ENCODE data around the gene RAD51B. TPM values are rescaled to one million over a fixed set of nuclear protein-coding genes. Genes with fewer than 3 reads are reported as not detected.

RAD51B gene
- total RNA-seq, 4 donors from 2014 or later, result 8.9 to 30.3 (median 10.4) TPM

DNA sequence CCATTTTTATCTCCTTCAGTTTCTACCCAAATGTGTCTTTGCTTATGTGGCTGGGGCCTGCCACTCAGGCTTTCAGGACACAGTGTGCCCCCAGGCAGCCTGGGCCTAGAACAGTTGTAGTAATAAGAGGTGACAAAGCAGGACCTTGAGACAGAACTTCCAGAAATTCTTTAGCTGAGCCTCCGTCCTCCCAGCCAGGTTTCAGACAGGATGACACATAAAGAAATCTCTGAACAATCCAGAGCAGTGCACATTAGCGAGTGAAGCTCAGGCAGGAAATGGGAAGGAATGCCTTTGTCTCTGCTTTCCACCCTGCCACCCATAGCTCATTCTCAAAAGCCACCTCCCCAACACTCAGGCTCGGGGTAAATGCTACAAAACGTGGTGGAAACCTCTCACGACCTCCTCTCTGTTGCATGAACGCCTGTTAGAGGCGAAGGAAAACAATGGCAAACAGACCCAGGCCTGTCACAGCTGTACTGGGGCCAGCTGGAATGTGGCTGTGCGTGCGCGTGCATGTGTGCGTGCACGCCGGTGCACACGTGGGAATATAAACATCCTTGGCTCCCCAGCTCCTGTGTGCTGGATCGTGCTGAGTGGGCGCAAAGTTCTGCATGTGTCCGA is 686.6 kb downstream of the RAD51B start:
- no peak for DNase-seq (ENCODE audit: low spot score)
- TF ChIP-seq, protein P1, sequence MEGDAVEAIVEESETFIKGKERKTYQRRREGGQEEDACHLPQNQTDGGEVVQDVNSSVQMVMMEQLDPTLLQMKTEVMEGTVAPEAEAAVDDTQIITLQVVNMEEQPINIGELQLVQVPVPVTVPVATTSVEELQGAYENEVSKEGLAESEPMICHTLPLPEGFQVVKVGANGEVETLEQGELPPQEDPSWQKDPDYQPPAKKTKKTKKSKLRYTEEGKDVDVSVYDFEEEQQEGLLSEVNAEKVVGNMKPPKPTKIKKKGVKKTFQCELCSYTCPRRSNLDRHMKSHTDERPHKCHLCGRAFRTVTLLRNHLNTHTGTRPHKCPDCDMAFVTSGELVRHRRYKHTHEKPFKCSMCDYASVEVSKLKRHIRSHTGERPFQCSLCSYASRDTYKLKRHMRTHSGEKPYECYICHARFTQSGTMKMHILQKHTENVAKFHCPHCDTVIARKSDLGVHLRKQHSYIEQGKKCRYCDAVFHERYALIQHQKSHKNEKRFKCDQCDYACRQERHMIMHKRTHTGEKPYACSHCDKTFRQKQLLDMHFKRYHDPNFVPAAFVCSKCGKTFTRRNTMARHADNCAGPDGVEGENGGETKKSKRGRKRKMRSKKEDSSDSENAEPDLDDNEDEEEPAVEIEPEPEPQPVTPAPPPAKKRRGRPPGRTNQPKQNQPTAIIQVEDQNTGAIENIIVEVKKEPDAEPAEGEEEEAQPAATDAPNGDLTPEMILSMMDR (IDR thresholded peaks at IDR 0.05), result no peak
- ATAC-seq (ENCODE audit: low FRiP score), result no peak

DNA sequence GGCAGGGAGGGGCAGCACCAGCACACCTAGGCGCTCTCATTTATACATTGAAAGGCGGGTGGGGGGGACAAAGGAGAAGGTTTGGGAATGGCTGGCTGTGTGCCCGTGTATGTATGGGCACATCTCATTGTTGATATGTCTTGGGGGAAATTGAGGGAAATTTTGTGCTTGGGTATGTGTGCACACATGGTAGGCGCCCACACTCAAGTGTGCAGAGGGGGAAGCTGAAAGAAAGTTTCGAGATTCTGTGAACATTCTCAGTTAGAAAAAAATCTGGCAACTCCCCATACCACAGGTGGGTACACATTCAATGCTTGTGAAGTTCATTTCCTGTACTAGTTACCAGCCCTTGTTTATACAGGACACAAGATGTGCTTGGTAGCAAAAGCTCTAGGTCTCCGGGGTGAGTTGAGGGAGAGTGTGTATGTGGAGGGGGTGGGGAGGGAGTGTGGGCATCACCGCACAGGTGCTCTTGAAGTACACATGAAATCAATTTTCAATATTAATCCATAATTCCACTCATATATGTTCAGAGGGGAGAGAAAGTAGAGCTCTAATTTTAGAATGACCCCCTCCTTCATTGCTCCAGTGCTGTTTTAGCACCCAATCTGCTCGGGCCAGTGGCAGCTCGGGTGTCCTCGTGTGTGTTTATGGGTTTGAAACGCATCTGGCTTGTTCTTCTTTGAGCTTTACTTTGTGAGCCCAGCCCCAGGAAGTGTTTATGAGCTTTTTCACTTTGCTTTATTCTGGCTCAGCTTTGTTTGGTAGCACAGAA is 687.3 kb downstream of the RAD51B start:
- DNase-seq (ENCODE audit: low spot score), result no peak
- TF ChIP-seq, protein P1 (IDR thresholded peaks at IDR 0.05), result no peak
- ATAC-seq (ENCODE audit: low FRiP score), result no peak

DNA sequence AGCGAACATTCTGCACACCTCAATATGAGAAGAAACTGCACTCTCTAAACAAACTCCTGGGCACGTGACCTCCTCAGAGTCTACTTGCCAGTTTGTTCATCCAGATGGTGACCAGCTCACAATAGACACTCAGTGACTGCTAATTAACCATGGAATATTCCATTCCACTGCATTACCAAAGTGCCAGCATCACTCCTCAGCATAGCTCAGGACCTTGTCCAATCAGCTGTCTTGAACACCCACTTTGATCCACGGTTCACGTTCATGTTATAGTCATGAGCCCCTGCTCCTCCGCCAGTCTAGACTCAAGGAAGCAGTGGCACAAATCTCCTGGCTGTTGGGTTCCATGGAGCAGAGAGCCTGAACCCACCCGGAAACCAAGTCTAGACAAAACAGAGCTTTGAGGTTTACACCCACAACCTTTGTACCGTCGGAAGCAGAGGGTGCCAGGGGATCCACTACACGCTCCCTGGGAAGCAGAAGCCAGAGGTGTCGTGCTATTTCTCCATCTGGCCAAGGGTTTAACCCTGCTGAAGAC is 688.0 kb downstream of the RAD51B start:
- DNase-seq (ENCODE audit: low spot score) (no peak), ATAC-seq (ENCODE audit: low FRiP score) (no peak)
- TF ChIP-seq, protein P1 (IDR thresholded peaks at IDR 0.05), result no peak

DNA sequence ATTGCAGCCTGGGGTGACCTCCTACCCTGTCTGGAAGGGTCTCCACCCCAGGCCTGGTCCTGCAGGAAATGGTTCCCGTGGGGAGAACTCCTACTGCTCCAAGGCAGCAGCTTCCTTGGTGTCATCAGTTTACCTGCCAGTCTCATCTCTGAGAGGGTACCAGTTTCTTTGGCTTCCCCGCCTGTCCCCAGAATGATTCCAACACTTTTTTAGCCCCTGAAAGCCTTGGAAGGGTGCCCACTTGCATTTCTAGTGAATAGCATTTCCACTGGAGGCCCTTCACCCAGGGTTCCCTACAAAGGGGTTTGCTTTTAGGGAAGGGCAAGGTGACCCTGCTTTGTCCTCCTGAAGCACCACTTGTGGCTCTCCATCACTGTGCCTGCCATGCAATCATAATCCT is 689.0 kb downstream of the RAD51B start:
- DNase-seq (ENCODE audit: low spot score) (no peak), ATAC-seq (ENCODE audit: low FRiP score) (no peak)
- TF ChIP-seq, protein P1 (IDR thresholded peaks at IDR 0.05), result no peak

DNA sequence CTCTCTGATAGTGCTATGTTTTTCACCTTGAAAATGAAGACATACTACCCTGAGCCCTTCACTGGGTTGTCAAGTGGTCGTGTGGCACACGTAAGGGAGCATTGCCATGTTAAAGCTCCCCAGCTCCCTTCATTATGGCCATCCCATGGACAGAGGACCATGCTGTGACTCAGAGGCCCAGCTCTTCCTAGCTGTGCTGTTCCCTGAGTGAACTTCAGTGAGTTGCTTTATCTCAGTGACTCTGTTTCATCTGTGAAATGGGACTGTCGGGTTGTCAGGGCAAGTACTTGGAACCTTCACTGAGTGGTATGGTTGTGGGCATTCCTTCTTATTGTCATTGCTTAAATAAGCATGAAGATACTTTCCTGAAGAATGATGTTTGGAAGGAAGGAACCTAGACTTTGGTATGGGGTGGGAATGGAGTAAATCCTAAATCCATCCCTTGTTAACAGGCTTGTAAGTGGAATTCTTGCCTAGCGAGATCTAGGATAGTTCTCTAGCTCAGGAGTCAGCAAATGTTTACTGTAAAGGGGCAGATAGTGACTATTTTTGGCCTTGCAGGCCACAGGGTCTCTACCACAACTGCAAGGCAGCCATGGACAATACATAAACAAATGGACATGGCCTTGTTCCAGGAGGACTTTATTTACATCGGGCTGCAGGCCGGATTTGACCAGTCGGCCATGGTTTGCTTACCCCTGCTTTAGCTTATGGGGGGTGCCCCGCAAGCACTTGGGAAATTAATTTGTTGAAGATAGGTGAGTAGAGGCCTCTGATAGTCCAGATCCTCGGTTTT is 689.8 kb downstream of the RAD51B start:
- ATAC-seq (ENCODE audit: low FRiP score) (no peak), DNase-seq (ENCODE audit: low spot score) (no peak)
- TF ChIP-seq, protein P1 (IDR thresholded peaks at IDR 0.05), result no peak

DNA sequence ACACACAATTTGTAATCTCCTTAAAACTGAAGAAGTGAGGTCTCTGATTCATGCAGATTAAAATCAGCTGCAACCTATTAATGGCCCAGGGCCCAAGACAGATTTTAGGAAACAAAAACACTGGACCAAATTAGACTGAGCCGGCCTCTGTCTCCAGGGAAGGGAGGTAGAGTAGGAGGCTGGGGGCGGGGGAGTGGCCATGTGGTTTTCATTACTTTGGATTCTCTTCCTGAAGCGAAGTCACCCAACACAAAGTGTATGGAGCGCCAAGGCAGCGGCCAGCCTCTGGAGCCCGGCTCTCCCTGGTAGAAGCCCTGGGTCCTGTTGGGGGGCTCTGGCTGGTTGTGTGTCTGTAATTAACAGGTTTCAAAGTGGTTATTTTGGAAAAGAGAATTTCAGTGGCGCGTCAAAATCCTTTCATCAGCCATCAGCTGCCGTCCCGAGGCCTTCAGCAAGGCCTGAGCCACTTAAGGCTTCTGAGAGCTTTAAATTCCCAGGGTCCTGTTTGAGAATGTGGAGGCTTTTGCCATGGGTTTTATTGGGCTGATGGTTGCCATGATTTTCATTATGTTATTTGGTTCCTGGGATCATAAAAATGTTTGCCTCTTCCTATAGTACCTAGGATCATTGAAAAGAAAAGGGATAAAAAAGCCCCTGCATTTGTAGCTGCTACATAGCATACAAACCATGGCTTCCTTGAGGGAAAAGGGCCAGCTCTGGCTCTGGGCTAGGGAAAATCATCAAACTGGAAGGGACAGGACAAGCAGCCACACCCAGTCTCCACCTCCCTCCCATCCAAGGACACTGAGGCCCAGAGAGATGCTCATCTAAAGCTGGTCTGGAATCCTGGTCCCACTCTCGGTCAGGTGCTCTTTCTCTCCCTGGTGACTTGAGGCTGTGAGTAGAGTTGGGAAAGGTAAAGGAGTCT is 690.9 kb downstream of the RAD51B start:
- TF ChIP-seq, protein P1 (IDR thresholded peaks at IDR 0.05), result no peak
- ATAC-seq (ENCODE audit: low FRiP score), result peak; percentile 6
- no peak for DNase-seq (ENCODE audit: low spot score)

Measured in omental fat pad (tissue), 4 donors.